Trophoblast cell (in vitro differentiated cells and primary cell): ENCODE results near the gene E2F6.

Source experiments
- DNase-seq, 2 donors: peaks; one replicate each; pipeline ENCODE4 v3.0.0-alpha.2; 2016
- H2AFZ ChIP-seq: 2 replicates; pipeline ENCODE4 v1.6.1; 2013; ENCODE audit warnings: low read length, moderate library complexity, mild to moderate bottlenecking; ENCODE audit not compliant: insufficient read depth, poor library complexity
- H2AK5ac ChIP-seq: 2 replicates; pipeline ENCODE4 v1.6.1; 2013; ENCODE audit warnings: mild to moderate bottlenecking, low read length
- H2BK120ac ChIP-seq: 2 replicates; pipeline ENCODE4 v1.6.1; 2013; ENCODE audit warnings: low read length, mild to moderate bottlenecking, moderate library complexity; ENCODE audit not compliant: insufficient read depth, poor library complexity
- H2BK12ac ChIP-seq: 2 replicates; pipeline ENCODE4 v1.6.1; 2013; ENCODE audit warnings: mild to moderate bottlenecking, low read length, moderate library complexity
- H2BK5ac ChIP-seq: 2 replicates; pipeline ENCODE4 v1.6.1; 2013; ENCODE audit warnings: low read length, low read depth, moderate library complexity, mild to moderate bottlenecking; ENCODE audit not compliant: poor library complexity
- H3K14ac ChIP-seq: 2 replicates; pipeline ENCODE4 v1.6.1; 2013; ENCODE audit warnings: mild to moderate bottlenecking, low read length
- H3K18ac ChIP-seq: 2 replicates; pipeline ENCODE4 v1.6.1; 2013; ENCODE audit warnings: mild to moderate bottlenecking, low read length
- H3K23ac ChIP-seq: 2 replicates; pipeline ENCODE4 v1.6.1; 2013; ENCODE audit warnings: low read length
- H3K27ac ChIP-seq: 2 replicates; pipeline ENCODE4 v1.5.1; 2013; ENCODE audit warnings: low read depth, mild to moderate bottlenecking, inconsistent platforms, low read length, moderate library complexity
- H3K27me3 ChIP-seq: 2 replicates; pipeline ENCODE4 v1.6.1; 2013; ENCODE audit warnings: inconsistent platforms, mild to moderate bottlenecking, low read length, moderate library complexity; ENCODE audit not compliant: insufficient read depth
- H3K36me3 ChIP-seq, 2 experiments: 1 replicate in 1 of 2; 2 replicates in 1 of 2; pipeline ENCODE4 v1.6.1; 2013; ENCODE audit warnings: low read length in 2 of 2, mild to moderate bottlenecking in 2 of 2, moderate library complexity in 1 of 2; ENCODE audit not compliant: insufficient read depth in 2 of 2, control insufficient read depth in 1 of 2
- H3K4ac ChIP-seq: 2 replicates; pipeline ENCODE4 v1.6.1; 2013; ENCODE audit warnings: low read depth, mild to moderate bottlenecking, low read length, moderate library complexity
- H3K4me1 ChIP-seq, 2 experiments: 1 replicate in 1 of 2; 2 replicates in 1 of 2; pipeline ENCODE4 v1.6.1; 2013; ENCODE audit warnings: low read length in 2 of 2, mild to moderate bottlenecking in 2 of 2, moderate library complexity in 1 of 2; ENCODE audit not compliant: insufficient read depth in 2 of 2, control insufficient read depth in 1 of 2
- H3K4me2 ChIP-seq: 2 replicates; pipeline ENCODE4 v1.6.1; 2013; ENCODE audit warnings: inconsistent platforms, mild to moderate bottlenecking, low read length, moderate library complexity
- H3K4me3 ChIP-seq: 2 replicates; pipeline ENCODE4 v1.5.1; 2013; ENCODE audit warnings: mild to moderate bottlenecking, low read depth, low read length, inconsistent platforms
- H3K79me1 ChIP-seq: one replicate; pipeline ENCODE4 v1.6.1; 2013; ENCODE audit warnings: low read length
- H3K79me2 ChIP-seq: 2 replicates; pipeline ENCODE4 v1.6.1; 2013; ENCODE audit warnings: low read length, mild to moderate bottlenecking; ENCODE audit not compliant: control insufficient read depth, insufficient read depth, poor library complexity
- H3K9ac ChIP-seq: 2 replicates; pipeline ENCODE4 v1.6.1; 2013; ENCODE audit warnings: mild to moderate bottlenecking, low read length
- H3K9me3 ChIP-seq: 2 replicates; pipeline ENCODE4 v1.6.1; 2013; ENCODE audit warnings: low read depth, mild to moderate bottlenecking, control low read depth, inconsistent platforms, low read length; ENCODE audit not compliant: insufficient read depth
- H4K12ac ChIP-seq: 2 replicates; pipeline ENCODE4 v1.6.1; 2013; ENCODE audit warnings: low read depth, mild to moderate bottlenecking, low read length, moderate library complexity
- H4K8ac ChIP-seq: 2 replicates; pipeline ENCODE4 v1.6.1; 2013; ENCODE audit warnings: low read depth, mild to moderate bottlenecking, low read length, moderate library complexity
- H4K91ac ChIP-seq: one replicate; pipeline ENCODE4 v1.6.1; 2013; ENCODE audit warnings: low read depth, mild to moderate bottlenecking, low read length, moderate library complexity
- WGBS: extraction: QIAGEN DNeasy Blood & Tissue Kit; methylation state at CpG from one replicate; pipeline ENCODE4 v1.1.7; 2013; ENCODE audit warnings: missing lambda C conversion rate; ENCODE audit not compliant: insufficient read length, insufficient coverage; ENCODE audit errors: extremely low coverage; 5-methylcytosine and 5-hydroxymethylcytosine counted together

E2F6 gene

DNA sequence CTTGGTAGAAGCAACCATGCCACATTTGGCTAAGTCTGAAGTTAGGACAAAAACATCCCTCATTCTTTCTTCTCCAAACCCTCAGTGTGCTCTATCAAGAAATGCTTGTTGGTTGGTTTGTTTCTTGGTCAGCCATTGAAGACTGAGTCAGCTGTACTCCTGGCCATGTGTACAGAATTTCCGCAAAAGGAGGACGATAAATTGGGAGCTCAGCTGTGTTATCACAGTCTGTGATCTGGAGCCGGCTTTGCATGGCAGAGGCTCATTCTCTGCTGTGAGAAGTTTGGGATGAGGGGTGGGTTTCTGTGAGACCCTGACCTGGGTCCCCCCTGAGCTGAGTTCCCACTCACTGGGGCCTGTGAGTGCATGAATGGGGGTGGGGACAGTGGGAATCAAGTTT is 26.3 kb upstream of the E2F6 start:
- Histone ChIP-seq H2BK5ac (no peak overlapping the region), H3K4me3 (no peak overlapping the region), H3K27ac (no peak overlapping the region), H3K79me2 (peaks cover 2% of the 10 kb centered on the region), H3K23ac (no peak overlapping the region), H4K12ac (no peak overlapping the region), H3K9ac (no peak overlapping the region), H3K9me3 (peaks cover 1% of the 10 kb centered on the region), H2BK12ac (no peak overlapping the region), H3K27me3 (no peaks in the 10 kb centered on the region), H3K14ac (no peak overlapping the region), H3K18ac (no peak overlapping the region), H2AFZ (no peak overlapping the region), H3K79me1 (no peaks in the 10 kb centered on the region), H4K91ac (no peak overlapping the region), H2BK120ac (no peak overlapping the region), H4K8ac (no peak overlapping the region), H3K4me1 (peaks cover 2 to 7% of the 10 kb centered on the region in 2 experiments), H2AK5ac (no peak overlapping the region), H3K4me2 (no peak overlapping the region), H3K36me3 (no peaks in the 10 kb centered on the region), H3K4ac (no peak overlapping the region)
- DNase-seq, result no peak
- WGBS, result no CpG with 5 or more reads among the region's 3 CpGs

DNA sequence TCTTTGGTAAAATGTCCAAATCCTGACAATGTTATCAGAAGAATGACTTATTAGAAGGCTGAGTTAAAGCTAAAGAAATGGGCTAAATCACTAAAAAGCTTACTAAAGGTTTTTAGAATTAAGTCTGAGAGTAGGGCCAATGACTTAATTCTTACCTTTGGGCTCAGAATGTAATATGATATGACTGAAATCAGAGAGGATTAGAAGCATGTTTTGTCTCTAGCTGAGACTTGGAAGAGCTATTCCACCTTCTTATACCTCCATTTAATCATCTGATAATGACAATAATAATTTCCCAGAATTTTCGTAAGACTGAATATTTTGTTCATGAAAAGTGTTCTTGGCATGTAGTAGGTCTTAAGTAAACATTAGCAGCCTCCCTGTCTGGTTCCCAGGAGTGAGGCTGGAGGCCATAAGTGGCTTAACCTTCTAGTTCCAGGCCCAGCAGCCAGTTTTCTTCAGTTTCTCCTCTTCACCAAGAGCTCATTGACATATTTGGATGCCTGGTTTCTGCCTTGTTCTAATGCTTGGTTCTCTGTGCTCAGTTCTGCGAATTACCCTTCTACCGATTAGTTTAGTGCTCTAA is 25.5 kb upstream of the E2F6 start:
- H3K36me3 ChIP-seq, result no peaks in the 10 kb centered on the region
- H3K9me3 ChIP-seq, result peaks cover 1% of the 10 kb centered on the region
- H4K91ac ChIP-seq, result no peak overlapping the region
- no peak overlapping the region for H3K18ac ChIP-seq
- no peak overlapping the region for H2BK12ac ChIP-seq
- H3K14ac ChIP-seq, result no peak overlapping the region
- DNase-seq, result no peak
- no peak overlapping the region for H3K9ac ChIP-seq
- no peak overlapping the region for H2AFZ ChIP-seq
- H3K27me3 ChIP-seq, result no peaks in the 10 kb centered on the region
- H2BK5ac ChIP-seq, result no peak overlapping the region
- H2AK5ac ChIP-seq, result no peak overlapping the region
- no CpG with 5 or more reads among the region's 3 CpGs for WGBS
- peaks cover 2% of the 10 kb centered on the region for H3K79me2 ChIP-seq
- H4K8ac ChIP-seq, result no peak overlapping the region
- H2BK120ac ChIP-seq, result no peak overlapping the region
- no peak overlapping the region for H3K4ac ChIP-seq
- no peak overlapping the region for H3K27ac ChIP-seq
- H4K12ac ChIP-seq, result no peak overlapping the region
- H3K4me1 ChIP-seq, result peaks cover 2 to 7% of the 10 kb centered on the region in 2 experiments
- H3K79me1 ChIP-seq, result no peaks in the 10 kb centered on the region
- H3K4me2 ChIP-seq, result no peak overlapping the region
- no peak overlapping the region for H3K4me3 ChIP-seq
- no peak overlapping the region for H3K23ac ChIP-seq

DNA sequence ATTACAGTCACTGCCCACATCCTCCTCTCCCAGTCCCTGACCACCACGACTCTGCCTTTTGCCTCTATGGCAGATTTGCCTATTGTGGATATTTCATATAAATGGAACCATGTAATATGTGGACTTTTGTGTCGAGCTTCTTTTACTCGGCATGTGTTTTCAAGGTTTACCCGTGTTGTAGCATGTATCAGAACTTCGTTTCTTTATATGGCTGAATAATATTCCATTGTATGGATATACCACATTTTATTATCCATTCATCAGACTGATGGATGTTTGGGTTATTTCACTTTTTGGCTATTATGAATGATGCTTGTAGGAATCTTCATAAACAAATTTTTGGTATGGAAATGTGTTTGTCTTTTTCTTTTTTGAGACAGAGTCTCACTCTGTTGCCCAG is 24.2 kb upstream of the E2F6 start:
- H3K14ac ChIP-seq, result no peak overlapping the region
- H3K27me3 ChIP-seq, result no peaks in the 10 kb centered on the region
- H2AK5ac ChIP-seq, result no peak overlapping the region
- no peak overlapping the region for H4K91ac ChIP-seq
- no peak overlapping the region for H3K23ac ChIP-seq
- no peaks in the 10 kb centered on the region for H3K36me3 ChIP-seq
- no peak for DNase-seq
- H3K9ac ChIP-seq, result no peak overlapping the region
- no peak overlapping the region for H3K4me2 ChIP-seq
- peaks cover 2 to 7% of the 10 kb centered on the region in 2 experiments for H3K4me1 ChIP-seq
- no peak overlapping the region for H3K4ac ChIP-seq
- no peak overlapping the region for H2AFZ ChIP-seq
- no peak overlapping the region for H3K27ac ChIP-seq
- WGBS, result no CpG with 5 or more reads among the region's 5 CpGs
- no peak overlapping the region for H3K4me3 ChIP-seq
- no peak overlapping the region for H2BK5ac ChIP-seq
- H4K12ac ChIP-seq, result no peak overlapping the region
- no peak overlapping the region for H2BK12ac ChIP-seq
- H2BK120ac ChIP-seq, result no peak overlapping the region
- no peak overlapping the region for H4K8ac ChIP-seq
- H3K79me2 ChIP-seq, result peaks cover 2% of the 10 kb centered on the region
- no peaks in the 10 kb centered on the region for H3K79me1 ChIP-seq
- no peak overlapping the region for H3K18ac ChIP-seq
- H3K9me3 ChIP-seq, result peaks cover 1% of the 10 kb centered on the region

DNA sequence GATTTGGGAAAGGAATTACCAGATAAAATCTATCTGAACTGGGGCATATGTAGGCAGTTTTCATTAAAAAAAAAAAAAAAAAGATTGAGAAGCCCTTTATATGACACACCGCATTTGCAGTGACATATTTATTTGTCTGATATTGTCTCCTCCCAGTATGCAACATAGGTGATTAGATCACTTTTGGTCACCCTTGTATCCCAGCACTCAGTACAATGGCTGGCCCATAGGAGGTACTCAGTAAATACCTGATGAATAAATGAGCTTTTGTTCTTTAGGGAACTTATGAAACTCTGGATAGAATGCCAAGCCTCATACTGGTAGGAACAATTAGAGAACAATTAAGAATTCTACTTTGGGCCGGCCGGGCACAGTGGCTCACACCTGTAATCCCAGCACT is 22.8 kb upstream of the E2F6 start:
- no CpG with 5 or more reads among the region's 3 CpGs for WGBS
- H2BK120ac ChIP-seq, result no peak overlapping the region
- DNase-seq, result no peak

More for the DNA sequence above, 22.8 kb upstream of the E2F6 start:
- Histone ChIP-seq H3K79me1 (no peaks in the 10 kb centered on the region), H3K4me1 (peaks cover 2 to 9% of the 10 kb centered on the region in 2 experiments), H4K8ac (no peak overlapping the region), H3K36me3 (no peaks in the 10 kb centered on the region), H3K4ac (no peak overlapping the region), H3K27me3 (no peaks in the 10 kb centered on the region), H3K18ac (no peak overlapping the region), H3K9me3 (peaks cover 1% of the 10 kb centered on the region), H3K79me2 (peaks cover 2% of the 10 kb centered on the region), H3K23ac (no peak overlapping the region), H4K91ac (no peak overlapping the region), H3K4me2 (no peak overlapping the region), H2AK5ac (no peak overlapping the region), H2AFZ (no peak overlapping the region), H3K14ac (no peak overlapping the region), H3K4me3 (no peak overlapping the region), H4K12ac (no peak overlapping the region), H2BK12ac (no peak overlapping the region), H3K27ac (no peak overlapping the region), H2BK5ac (no peak overlapping the region), H3K9ac (no peak overlapping the region)
